AG04449 (cell line): ENCODE measurements around the gene CSN1S1.

Source experiments
- CTCF ChIA-PET: fragments of 350-600 bp; formaldehyde crosslinking; extraction: SDS; loops from one replicate; lab custom pipeline; 2021; ENCODE audit warnings: antibody characterized with exemption; lab: Yijun Ruan, JAX
- POLR2A ChIA-PET: fragments of 400-600, 350-600 bp; formaldehyde crosslinking; extraction: SDS; loops from one replicate; lab custom pipeline; 2020; ENCODE audit warnings: antibody characterized with exemption, inconsistent platforms; lab: Yijun Ruan, JAX
- DNase-seq: peaks from one replicate; pipeline ENCODE4 v3.0.0-alpha.2; 2010; ENCODE audit warnings: low read depth, low spot score
- H3K4me3 ChIP-seq: 2 replicates; pipeline ENCODE4 v1.5.1; 2011; ENCODE audit warnings: low read depth, mild to moderate bottlenecking, control low read depth, low read length
- CTCF ChIP-seq: IDR thresholded peaks from one replicate; pipeline ENCODE4 v1.5.1; 2011; ENCODE audit warnings: mild to moderate bottlenecking, moderate library complexity, low read length, control low read depth, inconsistent platforms; ENCODE audit not compliant: insufficient read depth; ENCODE audit errors: missing control alignments

The CSN1S1 gene

GRCh38 chr4:69977582-69977981, 46.7 kb downstream of the CSN1S1 start:
- ChIA-PET CTCF (no interaction called here), POLR2A (no interaction called here)
- DNase-seq: no peak

DNA sequence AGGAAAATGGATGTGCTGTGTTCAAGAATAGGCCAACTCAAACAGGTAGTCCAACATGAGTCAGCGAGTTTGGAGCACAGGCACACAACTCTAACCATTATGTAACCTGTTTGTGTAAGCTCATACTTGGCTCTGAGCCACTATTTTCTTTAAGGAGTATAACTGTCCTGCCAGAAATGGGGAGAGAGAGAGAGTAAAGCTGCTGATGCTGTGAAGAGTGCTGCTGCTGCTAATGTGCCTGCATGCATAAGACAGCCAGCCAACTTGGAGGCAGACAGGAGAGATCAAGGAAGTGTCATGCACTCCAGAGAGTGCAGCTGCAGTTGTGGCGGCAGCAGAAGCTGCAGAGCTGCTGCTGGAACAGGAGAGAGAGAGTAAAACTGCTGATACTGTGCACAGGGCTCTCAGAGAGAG, 53.2 kb downstream of the CSN1S1 start:
- no peak overlapping the region for H3K4me3 ChIP-seq
- TF ChIP-seq CTCF: no peak
- no peak for DNase-seq
- ChIA-PET POLR2A (no interaction called here), CTCF (no interaction called here)

More at GRCh38 chr4:69977582-69977981, 46.7 kb downstream of the CSN1S1 start:
- no peak overlapping the region for H3K4me3 ChIP-seq
- TF ChIP-seq CTCF: no peak

DNA sequence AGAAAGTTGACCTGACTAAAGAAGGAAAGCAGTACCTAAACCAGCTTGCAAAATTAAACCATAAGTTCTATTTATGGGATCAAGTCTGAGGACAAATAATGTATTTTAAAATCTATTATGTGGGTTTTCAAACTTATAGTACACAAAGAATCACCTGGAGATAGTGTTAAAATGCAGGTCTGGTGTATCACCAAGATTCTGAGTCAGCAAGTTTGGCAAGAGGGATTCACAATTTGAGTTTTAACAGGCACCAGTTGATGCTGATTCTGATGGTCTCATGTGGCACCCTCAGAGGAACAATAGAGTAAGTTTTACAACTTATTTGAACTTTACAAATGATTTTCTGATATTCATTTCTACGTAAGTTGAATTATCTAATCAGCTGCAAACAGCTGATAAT, 55.8 kb downstream of the CSN1S1 start:
- DNase-seq: no peak
- H3K4me3 ChIP-seq: no peak overlapping the region
- ChIA-PET POLR2A (no interaction called here), CTCF (no interaction called here)
- TF ChIP-seq CTCF: no peak

- POLR2A ChIA-PET: no interaction called here
- no peak for DNase-seq
- TF ChIP-seq CTCF: no peak
- no peak overlapping the region for H3K4me3 ChIP-seq
- CTCF ChIA-PET: no interaction called here
These were observed 60.1 kb downstream of the CSN1S1 start for GRCh38 chr4:69991016-69991415.

GRCh38 chr4:69994782-69995181, 63.9 kb downstream of the CSN1S1 start:
- no peak for TF ChIP-seq CTCF
- no peak for DNase-seq
- H3K4me3 ChIP-seq: no peak overlapping the region
- ChIA-PET CTCF (no interaction called here), POLR2A (no interaction called here)

- no peak for DNase-seq
- ChIA-PET CTCF (no interaction called here), POLR2A (no interaction called here)
- no peak for TF ChIP-seq CTCF
- H3K4me3 ChIP-seq: no peak within 1 kb of the TSS
These were observed 64.7 kb downstream of the CSN1S1 start, which contains the start of gene STATH for GRCh38 chr4:69995526-69996016. STATH (plus strand) TSS chr4:69995966; CDS start chr4:69998438, 2,472 bp downstream.
